Measurements from ENCODE around the gene BUB1B.

BUB1B gene

DNA sequence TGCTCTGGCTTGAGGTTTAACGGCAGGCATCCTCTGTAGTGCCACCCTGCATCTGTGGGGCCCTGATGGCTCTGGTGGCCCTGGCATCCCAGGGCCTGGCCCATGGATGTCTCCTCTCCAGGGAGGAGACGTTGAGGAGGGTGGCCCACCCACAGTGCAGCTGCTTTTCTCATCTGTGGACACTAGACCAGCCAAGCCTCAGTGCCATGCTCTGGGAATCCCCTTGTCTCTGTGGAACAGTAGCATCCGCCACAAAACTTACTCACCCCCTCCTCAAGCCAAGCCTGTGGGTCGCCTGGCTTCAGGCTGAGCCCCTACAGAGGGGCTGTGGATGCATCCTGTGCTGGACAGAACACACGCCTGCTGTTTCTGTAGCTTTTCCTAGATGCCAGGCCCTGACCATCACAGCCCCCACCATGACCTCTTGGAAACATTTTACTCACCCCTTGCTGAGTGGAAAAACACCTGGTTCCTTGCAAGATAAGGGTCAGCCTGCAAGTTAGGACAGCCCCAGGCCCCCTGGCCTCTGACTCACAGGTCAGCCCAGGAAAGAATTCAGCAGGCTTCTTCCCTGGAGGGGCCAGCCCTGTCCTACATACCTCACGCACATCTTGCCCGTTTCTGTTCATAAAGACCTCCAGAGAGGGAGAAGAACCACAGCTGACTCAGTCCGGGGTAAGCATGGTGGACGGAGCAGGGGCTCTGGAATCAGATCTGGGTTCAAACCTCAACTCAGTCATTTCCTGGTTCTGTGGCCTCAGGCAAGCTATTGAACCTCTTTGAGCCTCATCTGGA is 97.0 kb downstream of the BUB1B start:
- no peak for DNase-seq

DNA sequence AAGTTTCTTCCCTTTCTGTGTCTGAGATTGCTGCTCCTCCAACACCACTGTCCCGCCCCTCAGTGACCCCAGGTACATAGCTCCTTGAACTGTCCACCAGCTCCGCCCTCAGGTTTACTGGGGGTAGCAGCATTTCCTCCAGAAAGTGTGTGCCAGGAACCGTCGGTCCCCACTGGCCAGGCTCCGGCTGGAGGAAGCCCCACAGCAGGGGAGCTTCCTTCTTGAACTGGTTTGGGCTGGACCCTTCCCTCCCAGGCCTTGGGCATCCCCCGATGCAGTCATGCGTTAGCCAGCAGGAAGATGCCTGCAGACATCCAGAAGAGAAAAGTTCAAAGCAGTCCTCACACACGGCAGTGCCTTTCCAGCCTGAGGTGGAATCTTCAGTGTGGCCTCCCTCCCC is 97.7 kb downstream of the BUB1B start:
- no peak for DNase-seq

DNA sequence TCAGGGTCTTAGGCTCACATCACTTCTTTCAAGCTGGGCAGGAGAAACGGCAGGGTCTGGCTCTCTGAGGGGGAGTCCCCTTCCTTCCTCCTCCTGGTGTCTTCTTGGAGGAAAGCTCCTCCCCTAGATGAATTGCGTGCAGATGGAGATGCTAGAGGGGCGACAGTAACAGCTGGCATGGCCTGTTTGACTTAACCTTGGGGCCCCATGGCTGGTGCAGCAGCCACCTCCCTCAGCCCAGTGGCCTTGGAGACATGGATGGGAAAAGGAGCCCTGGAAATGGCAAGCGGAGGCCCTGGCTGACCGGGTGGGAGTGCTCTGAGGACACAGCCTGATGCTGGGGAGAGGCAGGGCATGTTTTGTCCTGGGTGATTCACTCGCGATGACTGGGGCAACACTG is 98.2 kb downstream of the BUB1B start:
- no peak for DNase-seq

DNA sequence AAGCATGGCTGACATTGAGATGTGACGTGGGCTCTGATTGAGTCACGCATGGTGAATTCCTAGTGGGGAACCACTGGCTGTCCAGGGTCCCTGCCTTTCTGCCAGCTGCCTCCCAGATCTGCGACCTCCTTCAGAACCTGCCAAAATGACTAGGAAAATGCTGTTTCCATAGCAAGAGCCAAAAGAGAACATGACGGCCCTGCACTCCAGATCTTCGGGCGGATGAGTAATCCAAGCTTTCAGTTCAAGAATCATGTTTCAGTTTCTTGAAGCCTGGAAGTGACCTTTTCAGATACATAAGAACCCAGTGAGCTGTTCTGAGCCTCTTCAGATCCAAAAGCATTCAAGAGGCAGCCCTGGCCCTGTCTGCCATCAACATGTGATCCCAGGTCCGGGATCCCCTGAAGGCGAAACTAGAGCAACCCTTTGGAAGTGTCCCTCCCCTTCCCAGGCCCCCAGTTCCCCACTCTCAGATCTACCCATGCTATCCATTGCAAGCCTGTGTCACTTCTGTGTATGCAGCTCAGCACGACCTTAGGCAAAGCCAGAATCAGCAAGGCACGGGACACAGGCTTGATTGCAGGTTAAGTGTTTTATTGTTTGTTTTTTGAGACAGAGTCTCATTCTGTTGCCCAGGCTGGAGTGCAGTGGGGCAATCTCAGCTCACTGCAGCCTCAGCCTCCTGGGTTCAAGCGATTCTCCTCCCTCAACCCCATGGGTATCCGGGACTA is 102.3 kb downstream of the BUB1B start:
- no peak for DNase-seq

DNA sequence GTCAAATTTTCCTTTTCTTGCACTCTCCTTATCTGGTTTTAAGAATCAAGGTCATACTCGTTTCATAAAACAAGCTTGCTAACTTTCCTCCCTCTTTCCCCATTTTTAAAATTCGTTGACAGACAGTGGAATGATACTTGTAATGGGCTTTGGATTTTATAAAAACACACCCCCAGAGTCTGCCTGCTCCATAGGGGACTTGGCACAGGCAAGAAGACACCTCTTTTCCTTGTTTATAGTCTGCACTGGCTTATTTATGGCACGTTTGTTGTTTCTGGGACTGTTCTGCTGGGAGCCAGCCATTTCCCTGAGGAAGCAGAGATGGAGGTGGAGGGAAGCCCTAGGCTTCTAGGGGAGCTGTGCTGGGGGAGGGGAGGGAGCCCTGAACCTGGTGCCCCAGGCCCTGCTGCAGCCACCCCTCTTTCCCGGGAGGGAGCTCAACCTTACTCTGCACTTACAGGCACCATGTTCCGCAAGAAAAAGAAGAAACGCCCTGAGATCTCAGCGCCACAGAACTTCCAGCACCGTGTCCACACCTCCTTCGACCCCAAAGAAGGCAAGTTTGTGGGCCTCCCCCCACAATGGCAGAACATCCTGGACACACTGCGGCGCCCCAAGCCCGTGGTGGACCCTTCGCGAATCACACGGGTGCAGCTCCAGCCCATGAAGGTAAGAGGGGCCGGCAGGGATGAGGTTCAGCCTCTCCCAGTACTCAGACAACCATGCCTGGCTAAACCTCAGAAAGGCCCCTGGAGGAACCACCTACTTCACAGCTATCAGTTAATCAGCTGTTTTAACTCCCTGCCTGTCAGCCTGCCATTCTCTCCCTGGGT is 103.7 kb downstream of the BUB1B start:
- DNase-seq: no peak

DNA sequence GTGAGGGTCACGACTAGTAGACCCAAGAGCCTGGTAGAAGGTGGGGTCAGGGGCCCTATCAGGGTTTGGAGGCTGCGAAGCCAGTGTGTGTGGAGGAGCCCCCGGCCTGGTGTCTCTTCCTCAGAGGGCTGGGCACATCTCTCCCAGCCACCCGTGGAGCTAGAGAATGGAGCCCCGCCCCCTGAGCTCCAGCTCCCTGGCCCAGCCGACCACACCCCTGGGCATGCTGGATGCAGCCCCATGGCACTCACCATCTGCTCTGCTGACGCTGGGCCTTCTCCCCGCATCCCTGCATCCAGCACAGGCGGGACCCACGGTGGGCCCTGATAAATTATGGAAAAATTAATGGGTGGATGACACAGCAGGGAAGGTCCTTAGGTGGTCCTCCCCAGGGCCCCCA is 104.5 kb downstream of the BUB1B start:
- DNase-seq: no peak

DNA sequence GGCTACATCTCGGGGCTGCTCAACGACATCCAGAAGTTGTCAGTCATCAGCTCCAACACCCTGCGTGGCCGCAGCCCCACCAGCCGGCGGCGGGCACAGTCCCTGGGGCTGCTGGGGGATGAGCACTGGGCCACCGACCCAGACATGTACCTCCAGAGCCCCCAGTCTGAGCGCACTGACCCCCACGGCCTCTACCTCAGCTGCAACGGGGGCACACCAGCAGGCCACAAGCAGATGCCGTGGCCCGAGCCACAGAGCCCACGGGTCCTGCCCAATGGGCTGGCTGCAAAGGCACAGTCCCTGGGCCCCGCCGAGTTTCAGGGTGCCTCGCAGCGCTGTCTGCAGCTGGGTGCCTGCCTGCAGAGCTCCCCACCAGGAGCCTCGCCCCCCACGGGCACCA is 105.0 kb downstream of the BUB1B start:
- DNase-seq: no peak

DNA sequence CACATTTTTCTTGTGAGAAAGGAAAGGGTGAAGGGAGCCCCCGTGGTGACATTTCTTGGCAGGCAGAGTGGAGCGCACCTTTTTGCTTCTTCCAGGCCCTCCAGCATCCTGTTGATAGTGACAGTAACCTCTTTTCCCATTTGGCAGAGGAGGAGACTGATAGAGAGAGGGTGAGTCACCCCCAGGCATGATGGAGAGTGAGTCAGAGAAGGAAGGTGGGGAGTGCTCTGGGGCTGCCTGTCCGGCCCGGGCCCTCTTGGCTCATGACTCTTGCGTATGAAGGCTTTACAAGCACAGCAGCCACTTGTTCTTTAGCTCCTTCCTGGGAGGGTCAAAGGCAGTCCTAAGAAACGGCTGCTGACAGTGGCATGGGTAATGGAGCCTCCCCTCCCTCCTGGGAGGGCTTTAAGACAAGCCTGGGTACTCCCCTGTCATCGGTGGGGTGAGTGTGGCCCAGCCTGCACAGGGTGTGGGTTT is 106.0 kb downstream of the BUB1B start:
- DNase-seq: no peak

DNA sequence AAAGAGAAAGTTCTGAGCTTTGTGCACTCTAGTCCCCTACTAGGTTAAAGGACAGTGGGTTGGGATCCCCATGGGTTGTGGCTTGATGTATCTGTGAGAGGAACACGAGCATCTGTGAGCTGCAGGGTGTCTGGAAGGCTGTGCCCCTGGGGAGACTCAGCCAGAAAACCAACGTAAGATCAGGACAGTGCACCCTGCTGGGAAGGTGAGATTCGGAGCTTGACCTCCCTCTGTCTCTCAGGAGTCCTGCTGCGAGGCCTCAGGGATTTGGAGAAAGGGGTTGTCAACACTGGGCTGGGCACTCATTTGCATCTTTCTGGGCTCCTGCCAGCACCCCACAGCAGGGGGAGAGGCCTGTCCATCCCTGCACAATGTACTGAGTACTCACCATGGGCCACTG is 106.8 kb downstream of the BUB1B start:
- DNase-seq: no peak

DNA sequence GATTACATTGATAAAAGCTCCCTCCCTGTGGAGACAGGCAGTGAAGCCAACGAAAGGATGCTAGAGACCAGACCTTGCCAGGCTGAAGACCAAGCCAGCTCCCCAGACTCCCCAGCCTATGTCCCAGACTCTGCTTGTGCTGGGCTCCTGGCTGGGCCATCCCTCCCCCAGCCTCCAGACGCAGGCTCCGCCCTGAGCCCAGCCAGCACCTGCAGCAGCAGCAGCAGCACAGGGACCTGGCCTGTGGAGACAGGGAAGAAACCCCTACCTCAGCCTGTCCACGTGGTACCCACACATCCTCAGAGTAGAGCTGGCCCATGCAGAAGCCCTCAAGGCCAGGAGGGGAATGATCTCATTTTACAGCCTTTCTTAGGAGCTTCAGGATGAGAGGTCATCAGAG is 108.7 kb downstream of the BUB1B start:
- no peak for DNase-seq

DNA sequence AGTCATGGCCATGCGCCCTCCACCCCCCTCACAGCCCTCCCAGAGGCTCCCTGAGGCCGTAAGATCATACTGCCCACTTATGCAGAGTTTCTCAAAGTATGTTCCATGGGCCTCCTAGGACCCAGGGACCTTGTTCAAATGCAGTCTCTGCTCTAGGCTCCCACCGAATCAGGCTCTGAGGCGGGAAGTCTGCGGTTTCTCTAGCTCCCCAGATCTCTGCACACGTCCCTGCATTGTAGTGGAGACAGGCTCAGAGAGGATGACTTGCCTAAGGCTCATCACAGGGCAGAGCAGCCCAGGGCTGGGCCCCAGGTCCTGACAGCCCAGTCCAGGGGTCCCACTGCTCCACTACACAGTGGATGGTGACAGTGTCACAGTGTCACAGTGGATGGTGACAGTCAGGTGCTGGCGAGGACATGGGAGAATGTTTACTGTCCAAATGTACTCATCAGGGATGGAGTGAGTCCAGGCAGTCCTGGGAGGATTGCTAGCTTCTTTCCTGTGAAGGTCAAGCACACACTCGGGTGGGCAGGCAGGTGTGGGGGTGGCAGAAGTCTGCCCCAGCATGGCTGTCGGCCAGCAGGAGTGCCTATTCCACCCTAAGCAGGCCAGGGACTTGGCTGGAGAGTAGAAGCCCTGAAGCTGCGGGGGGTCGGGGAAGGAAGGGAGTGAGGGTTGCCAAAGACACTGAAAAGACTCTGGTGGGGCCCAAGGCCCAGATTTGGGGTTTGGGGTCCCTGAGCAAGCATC is 109.6 kb downstream of the BUB1B start:
- no peak for DNase-seq

All from stimulated activated CD4-positive, alpha-beta T cell treated with anti-CD3 and anti-CD28 coated beads, Interleukin-4, amount 100 ng/mL, for 24 hours (primary cell).